GOT3 (cell line): Measurements from ENCODE around the gene KNSTRN.

Source experiments
- DNase-seq: peaks from one replicate; lab custom pipeline; 2025; ENCODE audit warnings: mixed read lengths; lab: John Stamatoyannopoulos, UW

KNSTRN gene

DNA sequence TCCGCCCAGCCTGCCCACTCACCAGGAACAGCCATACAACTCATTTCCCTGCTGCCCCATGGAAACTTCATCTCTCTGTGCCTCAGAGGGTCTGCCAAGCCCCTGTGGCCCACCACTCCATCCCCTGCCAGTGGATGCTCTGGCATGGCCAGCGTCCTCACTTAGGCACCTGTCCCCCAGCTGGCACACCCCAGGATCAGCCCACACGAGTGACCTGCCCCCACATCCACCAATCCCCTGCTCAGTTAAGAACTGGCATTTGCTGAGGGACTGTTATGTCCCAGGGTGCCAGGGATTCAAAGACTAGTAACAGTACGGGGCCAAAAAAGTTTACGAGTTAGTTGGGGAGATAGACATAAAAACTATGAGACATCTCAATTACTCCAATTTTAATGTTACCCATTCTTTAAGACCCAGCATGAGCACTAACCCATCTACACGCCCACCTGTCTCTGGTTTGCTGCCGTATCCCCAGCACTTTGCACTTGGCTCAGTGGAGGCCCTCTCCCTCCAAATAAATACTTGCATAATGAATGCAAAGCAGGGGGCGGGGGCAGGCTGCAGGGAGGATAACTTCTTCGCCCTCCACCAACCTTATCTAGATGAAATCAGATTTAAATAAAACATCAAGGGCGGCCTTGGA, 46.7 kb downstream of the KNSTRN start:
- no peak for DNase-seq

GRCh38 chr15:40430271-40430805, 47.8 kb downstream of the KNSTRN start:
- DNase-seq: peak; percentile 57

GRCh38 chr15:40435023-40435709, 52.6 kb downstream of the KNSTRN start:
- DNase-seq: no peak

- no peak for DNase-seq
These were observed 53.2 kb downstream of the KNSTRN start for GRCh38 chr15:40435710-40436089.

DNA sequence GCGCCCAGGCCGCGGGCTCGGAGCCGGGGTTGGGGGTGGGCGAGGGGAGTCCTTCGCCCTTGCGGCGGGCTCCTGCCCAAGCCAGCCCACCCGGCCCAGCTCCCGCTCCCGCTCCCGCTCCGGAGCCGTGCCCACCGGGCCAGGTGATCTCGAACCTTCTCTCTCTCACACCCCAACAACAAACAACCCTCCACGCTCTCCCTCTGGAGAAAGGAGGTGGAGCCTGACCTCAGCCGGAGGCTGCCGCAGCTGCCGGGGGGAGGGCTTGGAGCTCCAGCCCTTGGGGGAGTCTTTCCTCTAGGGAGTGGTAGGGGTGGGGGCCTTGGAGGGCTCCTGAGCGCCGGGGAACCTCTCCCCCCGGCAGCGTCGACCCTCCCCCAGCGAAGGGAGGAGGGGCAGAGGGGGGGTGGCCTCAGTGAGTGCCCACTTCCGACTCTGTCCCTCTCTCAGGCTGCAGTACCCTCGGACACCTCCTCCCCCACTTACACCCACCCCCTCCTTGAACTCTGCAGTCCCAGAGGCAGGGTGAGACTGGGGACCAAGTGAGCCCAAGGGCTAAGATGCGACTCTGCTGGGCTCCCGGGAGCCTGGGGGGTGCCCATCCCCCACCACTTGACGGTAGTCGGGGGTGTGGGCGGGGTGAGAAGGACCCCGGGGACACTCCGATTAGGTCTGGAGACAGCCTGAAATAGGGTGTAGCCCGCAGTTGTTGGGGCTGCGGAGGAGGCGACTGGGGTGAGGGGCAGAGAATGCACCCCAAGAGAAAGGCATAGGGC, 53.8 kb downstream of the KNSTRN start:
- no peak for DNase-seq

- no peak for DNase-seq
These were observed 54.6 kb downstream of the KNSTRN start for GRCh38 chr15:40436892-40437751.

DNA sequence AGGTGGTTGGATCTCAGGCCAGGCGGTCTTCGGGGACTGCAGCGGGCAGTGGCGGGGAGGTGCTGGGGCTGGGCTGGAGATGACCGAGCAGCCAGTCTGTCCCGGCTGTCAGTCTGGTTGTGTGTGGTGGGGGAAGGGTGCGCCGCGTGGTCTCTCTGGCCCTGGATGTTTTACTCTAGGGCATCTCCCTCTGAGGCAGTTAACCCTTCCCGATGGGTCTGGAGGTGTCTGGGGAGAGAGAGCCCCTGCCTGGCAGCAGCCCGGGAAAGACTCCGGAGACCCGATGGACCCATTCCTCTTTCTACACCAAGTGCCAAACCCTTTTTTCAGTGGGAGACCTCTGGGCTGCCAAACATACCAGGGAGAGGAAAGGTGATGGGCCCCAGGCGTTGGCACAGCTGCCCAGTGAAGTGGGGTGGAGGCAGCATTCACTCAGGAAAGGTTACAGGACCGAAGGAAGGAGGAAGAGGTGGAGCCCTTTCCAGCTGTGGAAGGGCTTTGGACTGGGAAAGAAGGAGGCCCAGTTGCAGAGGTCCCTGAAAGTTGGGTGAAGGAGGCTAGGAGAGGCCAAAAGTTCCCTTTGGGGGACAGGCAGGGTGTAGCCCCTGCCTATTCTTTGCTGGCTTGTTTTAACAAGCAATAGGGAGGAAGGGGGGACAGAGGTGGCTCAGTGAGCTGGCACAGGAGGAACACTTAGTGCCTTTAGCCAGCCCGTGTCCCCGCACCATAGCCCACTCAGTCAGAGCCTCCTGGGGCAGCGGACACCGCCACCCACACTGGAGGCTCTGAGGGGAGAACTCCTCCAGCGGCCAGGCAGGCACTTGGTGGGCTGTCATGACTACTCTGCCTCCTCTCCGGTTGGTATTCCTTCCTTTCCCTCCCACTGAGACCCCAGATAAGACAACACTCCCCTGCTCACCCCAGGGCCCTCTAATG, 55.5 kb downstream of the KNSTRN start:
- DNase-seq: no peak

DNA sequence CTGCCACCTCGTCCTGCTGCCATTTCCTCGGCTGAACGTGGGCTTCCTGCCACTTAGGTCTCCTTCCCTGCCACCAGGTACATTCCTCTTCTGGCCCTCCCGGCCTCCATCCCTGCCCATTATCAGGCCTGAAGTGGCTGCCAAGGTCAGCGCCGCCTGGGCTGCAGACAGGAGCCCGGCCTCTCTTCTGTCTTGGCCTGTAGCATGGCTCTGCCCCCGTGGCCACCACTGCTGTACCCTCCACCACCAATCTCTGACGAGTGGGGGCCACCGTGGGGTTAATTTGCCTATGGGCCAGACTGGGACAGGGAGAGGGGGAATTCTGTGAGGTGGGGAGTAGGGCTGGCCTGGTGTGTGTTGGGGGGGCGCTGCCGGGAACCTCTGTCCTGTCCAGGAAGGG, 56.2 kb downstream of the KNSTRN start:
- DNase-seq: no peak

DNA sequence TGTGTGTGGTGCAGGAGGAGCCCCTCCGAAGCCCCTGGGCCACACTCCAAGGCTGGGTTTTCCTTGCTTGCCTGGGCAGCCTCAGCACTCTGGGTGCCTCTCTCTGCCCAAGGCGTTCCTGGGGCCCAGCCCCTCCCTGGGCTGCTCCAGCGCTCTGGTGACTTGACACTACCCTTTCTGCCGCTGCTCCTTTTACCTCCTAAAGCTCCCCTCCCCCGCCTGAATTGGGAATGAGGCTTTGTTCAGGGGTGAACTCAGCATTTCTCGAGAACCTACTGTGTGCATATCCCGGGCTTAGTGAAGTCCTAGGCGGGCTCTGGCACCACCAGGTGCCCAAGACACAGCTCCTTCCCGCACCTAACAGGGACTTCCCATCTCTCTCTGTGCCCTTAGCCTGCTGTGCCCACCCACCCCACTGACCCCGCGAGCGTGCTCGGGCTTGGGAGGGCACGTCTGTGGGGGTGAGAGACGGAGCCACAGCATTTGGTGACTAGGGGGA, 57.0 kb downstream of the KNSTRN start:
- no peak for DNase-seq

DNA sequence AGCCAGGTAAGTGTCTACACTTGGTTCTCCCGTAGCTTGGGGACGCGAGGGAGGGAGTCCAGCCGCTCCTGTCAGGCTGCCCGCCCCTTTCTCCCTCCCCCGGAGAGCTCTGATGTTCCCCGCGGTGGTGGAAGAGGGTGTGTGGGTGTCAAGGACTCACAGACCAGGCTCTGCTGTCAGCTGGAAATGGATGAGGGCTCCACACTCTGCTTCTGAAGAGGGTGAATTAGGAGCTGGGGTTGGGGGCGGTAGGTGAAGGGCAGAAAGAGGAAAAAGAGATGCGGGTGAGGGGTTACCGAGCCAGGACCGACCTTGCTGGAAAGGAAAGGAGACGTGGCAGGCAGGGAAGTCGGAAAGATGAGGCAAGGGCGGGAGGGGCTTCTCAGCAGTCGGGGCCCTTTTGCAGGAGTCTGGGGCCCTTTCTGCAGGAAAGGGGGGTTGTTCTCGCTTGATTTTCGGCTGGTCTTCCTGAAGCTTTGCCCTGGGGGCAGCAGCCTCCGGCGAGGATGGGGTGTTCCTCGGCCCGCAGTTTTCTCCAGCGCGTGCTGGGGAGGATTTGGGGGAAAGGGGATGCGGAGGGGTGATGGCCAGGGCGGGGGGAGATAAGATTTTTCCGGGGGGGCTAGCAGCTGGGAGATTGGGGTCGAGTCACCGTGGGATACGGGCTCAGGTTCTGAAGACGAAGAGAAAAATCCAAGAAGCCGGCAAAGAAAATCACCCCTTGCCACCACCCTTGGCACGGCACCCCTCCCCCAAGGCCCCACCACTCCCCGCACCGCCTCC, 57.6 kb downstream of the KNSTRN start:
- DNase-seq: no peak

DNA sequence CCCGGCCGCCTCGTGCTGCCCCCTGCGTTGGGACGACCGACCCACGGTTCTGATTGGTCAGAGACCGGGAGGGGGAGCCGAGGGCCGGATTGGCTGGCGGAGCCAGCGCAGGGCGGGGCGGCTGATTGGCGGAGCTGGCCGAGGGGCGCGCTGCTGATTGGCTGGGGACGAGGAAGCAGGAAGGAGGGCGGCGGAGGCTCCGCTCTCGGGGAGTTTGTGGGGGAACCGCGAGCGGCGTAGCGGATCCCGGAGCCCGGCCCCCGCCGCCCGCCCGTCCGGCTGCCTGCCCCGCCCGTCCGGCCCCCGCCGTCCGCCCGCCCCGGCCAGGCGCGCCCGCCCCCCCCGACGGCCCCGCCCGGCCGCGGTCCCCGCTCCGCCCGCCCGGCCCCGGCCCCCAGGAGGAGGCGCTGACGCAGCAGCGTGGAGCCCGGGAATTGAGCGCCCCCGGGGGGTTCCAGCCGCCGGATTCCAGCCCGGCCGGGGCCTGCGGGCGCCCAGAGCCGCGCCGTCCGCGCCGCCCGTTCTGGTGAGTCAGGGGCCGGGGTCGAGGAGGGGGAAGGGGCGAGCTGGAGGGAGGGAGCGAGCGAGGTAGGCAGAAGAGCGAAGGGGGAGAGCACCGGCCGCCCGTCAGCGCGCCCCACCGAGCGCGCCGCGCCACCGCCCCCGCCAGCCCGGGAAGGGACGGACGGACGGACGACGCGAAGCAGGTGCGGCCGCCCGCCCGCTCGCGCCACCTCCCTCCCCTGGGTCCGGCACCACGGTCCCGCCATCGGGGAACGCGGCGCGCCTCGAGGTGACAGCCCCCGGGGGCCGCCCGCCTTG, 58.4 kb downstream of the KNSTRN start, which contains the start of gene BAHD1:
Gene BAHD1, plus strand, starts transcription at position 211 of the 822 bp plus-strand sequence. CDS start 17,512 bp downstream, outside the sequence.
- DNase-seq: peak; percentile 76

GRCh38 chr15:40441565-40442531, 59.3 kb downstream of the KNSTRN start:
- DNase-seq: no peak

- no peak for DNase-seq
These were observed 60.7 kb downstream of the KNSTRN start for GRCh38 chr15:40443255-40443654.

GRCh38 chr15:40443846-40444245, 61.3 kb downstream of the KNSTRN start:
- DNase-seq: no peak
